Measurements from ENCODE around the gene TNS3. TPM values are rescaled to one million over a fixed set of nuclear protein-coding genes. Genes with fewer than 3 reads are reported as not detected.

Gene TNS3
- polyA plus RNA-seq, 3 donors = 85.9 to 94.6 (median 88.0) TPM

DNA sequence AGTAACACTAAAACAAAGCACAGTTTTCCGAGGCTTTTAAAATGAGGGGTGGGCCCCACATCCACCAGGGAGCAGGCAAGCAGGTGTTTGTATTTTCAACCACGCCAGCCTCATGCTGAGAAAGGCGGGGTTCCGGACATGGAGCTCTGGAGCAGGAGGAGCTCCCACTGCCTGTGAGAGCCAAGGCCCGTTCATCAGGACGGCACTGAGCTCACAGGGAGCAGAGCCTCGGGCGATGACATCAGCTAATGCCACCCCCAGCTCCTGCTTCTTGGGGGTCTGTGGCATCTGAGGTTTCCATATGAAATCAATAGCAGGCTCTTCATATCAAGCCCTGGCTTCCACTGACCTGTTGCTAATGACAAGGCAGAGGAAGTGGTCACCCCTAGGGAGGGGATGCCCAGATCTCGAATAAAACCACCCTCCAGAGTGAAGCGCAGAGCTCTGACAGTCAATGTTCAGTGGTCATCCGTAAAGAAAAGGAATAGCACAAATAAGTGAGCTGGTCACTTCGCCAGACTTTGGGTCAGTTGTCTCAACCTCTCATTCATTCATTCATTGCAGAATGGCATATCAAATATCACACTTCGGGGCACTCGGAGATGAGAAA, 89.1 kb downstream of the TNS3 start:
- no peak for DNase-seq (ENCODE audit: low read depth in 3 of 3, low spot score in 2 of 3)

DNA sequence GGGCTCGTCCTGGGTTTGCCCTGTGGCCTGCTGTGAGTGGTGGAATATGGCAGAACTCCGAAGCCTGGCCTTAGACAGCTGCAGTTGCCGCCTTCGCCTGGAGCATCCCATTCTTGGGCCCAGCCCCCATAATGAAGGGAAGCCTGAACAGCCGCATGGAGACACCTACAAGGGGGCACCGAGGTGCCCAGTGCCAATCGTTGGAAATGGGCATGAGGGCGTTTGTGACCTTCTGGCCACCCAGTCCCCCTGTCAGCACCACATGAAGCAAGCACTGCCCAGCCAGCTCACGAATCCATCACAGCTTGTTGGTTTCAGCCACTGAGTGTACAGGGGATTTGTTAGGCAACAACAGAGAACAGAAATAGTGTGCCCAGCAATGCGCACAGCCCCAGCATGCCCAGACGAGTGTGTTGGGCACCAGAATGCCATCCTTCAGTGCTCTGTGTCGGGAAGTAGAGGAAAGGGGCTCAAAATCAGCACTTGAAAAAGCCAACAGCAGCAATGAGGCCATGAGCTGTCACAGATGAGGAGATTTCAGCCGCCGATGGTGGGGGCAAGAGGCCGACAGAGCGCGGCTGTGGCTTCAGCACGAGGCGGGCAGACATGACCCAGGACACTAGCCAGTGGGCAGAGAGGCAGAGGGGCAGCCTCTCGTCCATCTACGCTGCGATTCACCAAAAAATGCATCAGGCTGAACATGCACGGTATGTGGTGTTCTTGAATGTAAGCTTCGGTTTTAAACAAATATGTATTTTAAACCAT, 91.2 kb downstream of the TNS3 start:
- DNase-seq (ENCODE audit: low read depth in 3 of 3, low spot score in 2 of 3) = no peak

DNA sequence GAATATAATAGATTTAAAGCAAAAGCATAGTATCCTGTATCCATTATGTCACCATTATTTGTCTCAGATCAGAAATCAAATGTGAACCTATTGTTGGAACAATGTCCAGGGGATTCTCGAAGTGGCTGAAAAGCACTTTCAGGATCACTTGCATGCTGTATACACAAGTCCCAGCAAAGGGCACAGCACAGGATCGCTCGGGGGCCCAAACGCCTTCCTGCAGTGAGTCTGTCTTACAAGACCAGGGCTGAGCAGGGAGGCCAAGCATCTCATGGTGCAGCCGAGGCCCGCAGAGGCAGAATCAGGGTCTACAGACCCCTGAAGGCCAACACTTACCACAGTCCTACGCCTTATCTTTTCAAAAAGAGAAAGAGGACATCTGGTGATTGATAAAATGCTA, 92.3 kb downstream of the TNS3 start:
- no peak for DNase-seq (ENCODE audit: low read depth in 3 of 3, low spot score in 2 of 3)

DNA sequence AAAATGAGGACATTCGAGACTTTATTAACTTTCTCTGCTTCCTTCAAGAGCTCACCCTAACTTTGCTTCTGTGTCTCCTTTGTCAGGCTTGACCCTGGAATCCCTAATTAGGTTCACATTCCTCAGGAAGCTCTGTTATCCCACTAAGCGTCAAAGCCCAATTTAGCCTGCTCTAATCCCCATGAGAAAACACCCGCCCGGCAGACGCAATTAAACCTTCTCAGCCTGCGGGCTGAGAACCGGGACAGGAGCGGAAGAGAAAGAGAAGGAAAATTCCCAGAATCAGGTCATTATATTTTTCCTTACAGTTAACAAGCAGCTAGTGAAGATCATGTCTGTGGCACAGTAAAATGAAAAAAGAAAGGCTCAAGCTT, 93.0 kb downstream of the TNS3 start:
- DNase-seq (ENCODE audit: low read depth in 3 of 3, low spot score in 2 of 3) = no peak

DNA sequence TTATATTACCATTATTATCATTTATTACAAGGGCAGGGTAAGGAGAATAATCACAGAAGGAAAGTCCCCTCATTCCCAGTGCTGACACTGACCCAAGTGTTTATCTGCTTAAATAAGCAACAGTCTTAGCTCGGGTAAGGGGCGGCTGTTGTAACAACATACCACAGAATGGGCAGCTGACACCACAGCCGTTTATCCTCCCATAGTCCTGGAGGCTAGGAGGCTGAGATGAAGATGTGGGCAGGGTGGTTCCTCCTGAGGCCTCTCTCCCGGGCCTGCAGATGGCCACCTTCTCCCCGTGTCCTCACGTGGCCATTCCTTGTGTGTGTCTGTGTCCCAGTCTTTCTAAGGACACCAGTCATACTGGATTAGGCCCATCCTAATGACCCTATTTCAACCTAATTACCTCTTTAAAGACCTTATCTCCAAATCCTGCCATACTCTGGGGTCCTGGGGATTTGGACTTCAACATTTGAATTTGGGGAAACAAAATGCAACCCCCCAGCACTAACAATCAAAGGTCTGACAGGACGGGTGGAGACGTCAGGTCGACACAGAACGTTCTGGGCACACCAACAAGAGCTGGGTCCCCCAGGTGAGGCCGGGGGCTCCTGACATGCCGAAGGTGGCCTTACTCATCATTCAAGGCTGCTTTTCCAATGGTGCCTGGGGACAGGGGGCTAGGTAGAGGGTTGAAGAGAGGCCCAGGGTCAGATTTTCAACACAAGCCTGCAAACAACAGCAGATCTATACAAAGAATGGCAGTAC, 93.5 kb downstream of the TNS3 start:
- DNase-seq (ENCODE audit: low read depth in 3 of 3, low spot score in 2 of 3) = no peak

DNA sequence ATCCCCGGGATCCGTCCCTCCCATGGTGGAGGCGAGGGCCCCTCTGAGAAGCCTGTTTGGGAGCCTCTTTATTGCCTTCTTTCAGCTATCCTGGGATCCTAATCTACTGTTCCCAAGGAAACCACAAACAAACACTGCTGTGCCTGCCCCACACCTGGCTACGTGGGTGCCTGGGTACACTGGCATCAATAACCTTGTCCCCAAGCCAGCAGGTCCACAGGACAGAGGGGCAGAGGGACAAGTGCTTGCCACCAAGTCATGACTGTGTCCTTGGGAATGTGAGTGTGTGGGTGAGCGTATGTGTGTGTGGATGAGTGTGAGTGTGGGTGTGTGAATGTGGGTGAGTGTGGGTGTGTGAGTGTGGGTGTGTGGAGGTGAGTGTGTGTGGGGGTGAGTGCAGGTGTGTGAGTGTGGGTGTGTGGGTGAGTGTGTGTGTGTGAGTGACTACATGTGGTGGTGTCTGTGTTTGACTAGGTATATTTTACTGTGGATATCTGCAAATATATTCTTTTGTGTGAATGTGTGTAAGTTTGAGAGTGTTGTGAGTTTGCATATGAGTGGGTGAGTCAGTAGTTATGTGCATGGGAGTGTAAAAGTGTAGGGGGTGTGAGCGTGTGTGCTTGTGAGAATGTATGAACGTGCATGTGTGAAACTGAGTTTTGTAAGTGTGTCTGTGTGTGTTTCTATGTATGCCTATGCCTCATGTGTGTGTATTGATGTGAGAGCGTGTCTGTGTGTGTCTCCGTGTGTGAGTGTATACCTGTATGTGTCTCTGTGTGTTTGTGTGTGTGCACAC, 96.1 kb downstream of the TNS3 start:
- DNase-seq (ENCODE audit: low read depth in 3 of 3, low spot score in 2 of 3) = no peak

DNA sequence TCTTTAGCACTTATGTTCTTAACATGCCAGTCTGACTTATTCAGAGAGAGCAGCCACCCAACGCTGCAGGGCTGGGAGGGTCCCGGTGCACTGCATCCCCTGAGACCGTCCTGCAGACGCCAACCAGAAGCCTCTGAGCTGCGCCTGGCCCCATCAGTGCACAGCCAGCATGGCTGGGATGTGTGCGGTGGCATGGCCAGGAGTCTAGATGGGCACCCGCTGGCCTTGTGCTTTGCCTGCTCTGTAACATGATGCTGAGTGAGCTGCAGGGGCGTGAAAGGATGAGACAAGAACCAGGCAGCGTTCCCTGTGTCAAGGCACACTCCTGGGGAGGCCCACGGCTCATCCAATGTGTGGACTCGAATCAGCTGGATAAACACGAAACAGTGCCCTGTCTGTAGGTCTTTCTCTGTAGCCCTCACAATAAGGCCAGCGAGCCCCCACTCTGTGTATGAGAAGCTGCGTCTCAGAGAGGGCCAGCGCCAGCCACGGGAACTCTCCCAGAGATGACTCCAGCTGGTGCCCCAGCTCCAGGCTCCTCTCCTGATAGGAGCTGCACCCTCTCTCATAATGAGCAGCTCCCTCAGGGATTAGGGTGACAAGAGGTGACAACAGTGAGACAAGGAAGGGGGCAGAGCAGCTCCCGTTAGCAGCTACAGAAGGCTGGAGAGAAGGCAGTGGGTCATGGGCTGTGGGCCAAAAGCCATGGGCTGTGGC, 96.8 kb downstream of the TNS3 start:
- DNase-seq (ENCODE audit: low read depth in 3 of 3, low spot score in 2 of 3) = no peak

DNA sequence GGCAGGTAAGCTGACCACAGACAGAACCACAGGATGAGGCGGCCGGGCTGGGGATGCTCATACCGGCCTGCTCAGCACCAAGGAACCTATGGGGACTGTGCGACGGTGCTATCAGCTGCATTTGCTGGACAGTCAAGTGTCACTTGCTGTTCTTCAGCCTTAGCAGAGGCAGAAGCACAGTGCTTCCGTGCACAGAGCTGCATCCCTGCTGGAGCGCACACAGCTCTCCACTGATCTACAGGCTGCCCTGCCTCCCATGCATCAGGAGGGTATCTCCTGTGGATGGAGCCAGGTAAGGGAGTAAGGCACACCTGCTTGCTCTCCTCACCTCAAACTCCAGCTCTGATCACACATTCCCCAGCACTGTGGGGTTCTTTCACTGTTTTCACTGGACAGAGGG, 97.5 kb downstream of the TNS3 start:
- DNase-seq (ENCODE audit: low read depth in 3 of 3, low spot score in 2 of 3) = no peak

DNA sequence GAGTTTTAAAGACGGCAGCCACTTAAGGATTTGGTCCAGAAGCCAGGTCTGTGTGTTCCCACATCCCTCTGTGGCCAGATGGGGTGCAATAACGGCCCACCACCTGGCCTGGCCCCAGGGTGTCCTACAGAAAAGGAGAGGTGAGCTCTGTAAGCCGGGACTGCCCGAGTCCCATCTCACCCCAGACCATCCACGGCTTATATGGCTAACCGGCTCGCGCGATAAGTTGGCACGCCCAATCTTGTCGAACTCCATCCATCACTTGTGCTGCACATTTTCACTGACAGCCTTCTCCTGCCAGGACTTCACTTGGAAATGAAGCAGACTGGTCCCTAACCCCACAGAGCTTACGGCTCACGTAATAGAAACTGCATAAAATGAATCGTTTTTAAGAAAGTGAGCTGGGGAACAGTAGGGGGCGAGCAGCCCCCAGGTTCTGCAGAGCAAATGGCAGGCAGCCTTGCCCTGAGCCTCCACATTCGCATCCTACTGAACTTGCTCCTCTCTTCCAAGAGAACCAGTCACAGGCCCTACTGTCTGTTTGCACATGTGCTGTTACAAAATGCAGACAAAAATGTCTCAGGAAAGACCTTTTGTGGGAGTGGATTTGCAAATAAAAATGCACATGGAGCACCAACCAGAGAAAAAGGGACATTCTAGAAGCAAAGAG, 98.2 kb downstream of the TNS3 start:
- no peak for DNase-seq (ENCODE audit: low read depth in 3 of 3, low spot score in 2 of 3)

DNA sequence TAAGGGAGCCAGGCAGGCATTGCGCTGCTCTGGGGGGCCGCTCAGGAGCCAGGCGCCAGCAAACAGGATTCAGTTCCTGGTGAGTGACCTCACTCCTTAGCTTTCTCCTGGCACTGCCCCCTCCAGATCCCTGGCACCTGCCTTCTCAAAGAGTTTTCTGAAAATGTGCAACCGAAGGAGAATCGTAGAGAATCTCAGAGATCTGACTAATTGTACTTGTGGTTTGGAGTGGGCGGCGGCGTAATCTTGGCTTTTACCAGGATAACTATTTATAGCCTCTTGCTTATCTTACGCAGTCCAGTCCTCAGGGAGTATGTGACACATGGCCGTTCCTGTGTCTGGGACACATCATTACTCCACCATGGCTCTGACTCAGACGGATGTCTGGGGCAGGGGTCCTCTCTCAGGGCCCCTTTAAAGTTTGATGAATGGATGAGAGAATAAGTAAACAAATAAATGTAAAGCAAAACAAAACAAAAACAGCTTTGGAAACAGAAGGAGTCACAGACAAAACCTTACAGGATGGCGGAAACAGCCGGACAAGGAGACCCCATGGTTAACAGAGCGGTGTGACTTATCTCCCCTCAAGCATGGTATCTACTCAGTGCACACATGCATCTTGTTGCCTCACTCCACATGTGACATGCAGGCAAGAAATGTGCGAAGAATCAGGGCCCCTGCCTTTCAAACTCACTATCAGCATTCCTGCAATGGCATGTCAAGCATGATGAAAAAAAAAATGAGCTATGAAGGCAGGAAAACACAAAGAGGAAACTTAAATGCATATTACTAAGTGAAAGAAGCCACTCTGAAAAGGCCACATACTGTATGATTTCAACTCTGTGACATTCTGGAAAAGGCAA, 99.7 kb downstream of the TNS3 start:
- no peak for DNase-seq (ENCODE audit: low read depth in 3 of 3, low spot score in 2 of 3)

DNA sequence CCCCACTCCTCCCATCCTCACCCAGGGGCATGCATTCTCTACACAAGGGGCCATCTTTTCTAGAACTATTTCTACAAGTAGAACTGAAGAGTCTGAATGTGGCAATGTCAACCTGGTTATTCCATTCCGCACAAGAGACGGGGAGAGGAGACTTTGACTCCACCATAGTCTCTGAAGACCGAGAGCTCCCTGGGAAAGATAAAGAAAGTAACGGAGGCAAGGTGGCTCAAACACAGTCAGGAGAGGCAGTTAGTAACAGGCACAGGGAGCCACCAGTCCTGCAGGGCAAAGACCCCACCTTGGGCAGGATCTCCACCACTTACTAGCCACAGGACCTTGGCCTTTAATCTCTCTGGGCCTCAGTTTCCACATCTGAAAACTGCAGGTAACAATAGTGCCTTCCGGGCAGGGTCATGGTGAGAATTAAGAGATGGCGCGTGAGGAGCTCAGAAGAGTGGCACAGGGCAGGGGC, 100.3 kb downstream of the TNS3 start:
- no peak for DNase-seq (ENCODE audit: low read depth in 3 of 3, low spot score in 2 of 3)

DNA sequence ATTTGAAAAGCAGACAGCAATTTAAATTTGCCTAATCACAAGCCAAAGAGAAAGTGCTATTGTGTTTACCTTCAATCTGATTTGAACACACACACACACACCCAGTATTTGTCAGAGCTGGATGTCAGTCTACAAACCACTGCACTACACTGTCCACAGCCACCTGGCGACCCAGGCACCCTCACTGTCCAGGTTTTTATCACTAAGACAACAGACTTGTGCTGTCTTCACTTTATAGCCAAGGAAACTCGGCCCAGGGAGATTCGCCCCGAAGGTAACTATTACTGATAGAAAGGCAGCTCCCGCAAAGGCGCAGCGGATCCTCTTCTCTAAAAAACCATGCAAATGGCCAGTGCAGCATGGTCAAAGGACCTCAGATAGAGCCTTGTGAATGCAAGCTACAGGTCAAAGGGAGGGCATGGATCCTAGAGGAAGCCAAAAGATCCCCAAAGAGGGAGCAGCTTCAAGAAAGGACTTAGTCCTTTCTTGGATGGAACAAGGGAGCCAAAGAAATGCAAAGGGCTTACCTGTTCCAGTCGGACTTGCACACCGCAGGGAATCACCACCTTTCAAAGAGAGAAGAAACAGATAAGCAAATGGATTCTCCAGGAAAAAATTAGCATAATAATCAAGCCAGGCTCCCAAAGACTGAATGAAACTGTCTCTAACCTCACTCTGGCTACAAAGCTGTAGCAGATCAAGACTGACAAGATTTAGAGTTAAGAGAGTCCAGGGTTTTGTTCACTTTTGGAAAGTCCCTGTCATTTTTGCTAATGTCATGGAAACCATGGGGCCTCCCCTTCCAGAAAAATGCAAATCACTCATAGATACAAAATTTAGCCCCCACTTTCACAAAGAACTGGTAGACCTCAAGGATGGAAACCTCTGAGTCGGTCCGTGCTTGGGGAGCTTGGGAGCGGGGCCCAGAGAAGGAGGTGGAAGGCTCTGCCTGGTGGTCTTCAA, 101.1 kb downstream of the TNS3 start:
- no peak for DNase-seq (ENCODE audit: low read depth in 3 of 3, low spot score in 2 of 3)

DNA sequence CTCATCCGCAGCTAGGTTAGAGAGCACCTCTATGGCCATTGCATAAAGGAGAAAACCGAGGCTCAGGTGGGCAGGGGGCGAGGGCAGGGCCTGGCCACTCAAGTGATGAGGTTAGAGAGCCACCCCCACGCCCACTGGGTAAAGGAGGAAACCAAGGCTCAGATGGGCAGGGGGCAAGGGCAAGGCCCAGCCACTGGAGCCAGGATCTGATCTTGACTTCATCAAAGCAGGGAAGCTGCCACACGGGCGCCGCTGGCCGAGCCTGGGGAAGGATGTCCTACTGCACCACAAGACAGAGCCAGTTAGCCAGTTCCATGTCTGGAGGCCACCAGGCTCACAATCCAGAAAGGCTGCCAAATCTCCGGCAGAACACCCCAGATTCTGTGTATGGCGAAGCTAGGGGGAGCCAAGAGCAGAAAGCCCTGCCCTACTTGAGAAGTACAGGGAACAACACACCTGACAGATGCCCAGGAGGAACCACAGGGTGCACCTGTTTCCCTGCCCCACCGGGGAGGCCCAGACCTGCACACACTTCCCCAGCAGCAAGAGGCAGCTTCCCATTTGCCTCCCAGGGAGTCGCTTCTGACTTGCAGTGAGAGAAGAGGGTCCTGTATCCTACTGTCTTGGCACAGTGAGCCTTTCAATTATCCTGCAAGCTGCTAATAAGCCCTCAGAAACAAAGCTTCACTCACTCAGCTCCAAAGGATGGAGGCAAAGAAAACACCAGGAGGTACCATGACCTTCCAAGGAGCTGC, 101.9 kb downstream of the TNS3 start:
- DNase-seq (ENCODE audit: low read depth in 3 of 3, low spot score in 2 of 3) = no peak

DNA sequence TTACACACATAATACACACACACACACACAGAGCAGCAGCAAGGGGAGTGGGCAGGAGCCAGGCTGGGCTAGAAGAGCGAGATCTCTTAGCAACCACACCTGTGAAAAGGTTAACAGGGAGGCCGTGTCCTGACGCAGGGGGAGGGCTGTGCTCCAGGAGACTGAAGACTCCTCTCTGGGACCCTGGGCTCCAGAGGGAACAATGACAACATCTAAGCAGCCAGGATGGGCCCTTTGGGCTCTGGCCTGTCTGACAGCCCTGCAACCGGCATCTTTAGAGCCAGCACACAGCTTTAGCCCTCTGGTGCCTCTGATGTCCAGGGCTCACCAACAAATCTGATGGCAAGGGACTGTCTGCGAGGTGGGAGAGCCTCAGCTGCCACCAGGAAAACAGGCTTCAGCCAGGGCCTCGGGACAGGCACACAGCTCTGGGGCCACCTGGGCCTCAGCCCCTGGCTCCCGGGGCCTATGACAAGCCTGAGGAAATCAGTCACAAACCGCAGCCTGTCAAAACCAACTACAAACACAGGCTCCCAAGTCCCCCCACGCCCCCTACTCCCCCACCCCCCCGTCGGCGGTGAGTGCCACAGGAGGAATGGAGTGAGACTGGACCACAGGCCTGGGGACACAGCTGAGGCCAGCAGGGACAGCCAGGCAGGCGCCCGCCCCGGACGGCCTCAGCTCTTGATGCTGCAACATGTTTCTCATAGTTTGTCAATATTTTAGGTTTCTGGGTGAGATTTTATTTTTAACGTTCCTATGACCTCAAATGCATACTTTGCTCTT, 102.8 kb downstream of the TNS3 start:
- DNase-seq (ENCODE audit: low read depth in 3 of 3, low spot score in 2 of 3) = no peak

DNA sequence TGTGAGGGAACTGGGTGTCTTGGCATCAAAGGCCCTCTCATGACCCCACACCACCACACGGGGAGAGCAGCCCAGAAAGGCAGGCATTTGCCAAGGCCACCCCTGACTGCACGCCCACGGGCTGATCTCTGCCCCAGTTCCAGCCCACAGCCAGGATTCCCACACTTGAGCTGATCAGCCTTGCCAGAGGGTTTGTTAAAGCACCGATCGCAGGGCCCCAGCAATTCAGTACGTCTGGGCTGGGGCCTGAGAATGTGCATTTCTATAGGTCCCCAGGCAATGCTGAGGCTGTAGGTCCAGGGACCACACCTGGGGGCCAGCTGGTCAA, 103.9 kb downstream of the TNS3 start:
- no peak for DNase-seq (ENCODE audit: low read depth in 3 of 3, low spot score in 2 of 3)

All from right renal cortex interstitium (tissue), 3 donors.